HEK293 (cell line): ENCODE results near the gene TOR4A.

Experiments used
- CTCF ChIA-PET: fragments of 350-600 bp; formaldehyde crosslinking; extraction: SDS; loops from one replicate; lab custom pipeline; 2021; ENCODE audit warnings: antibody characterized with exemption; lab: Yijun Ruan, JAX
- POLR2A ChIA-PET: fragments of 300-600 bp; formaldehyde crosslinking; extraction: SDS; loops from one replicate; lab custom pipeline; 2020; ENCODE audit warnings: antibody characterized with exemption, inconsistent platforms; lab: Yijun Ruan, JAX
- H3K27ac ChIP-seq: fragments of 200-500 bp; sonication (Bioruptor generic); 2 replicates; pipeline ENCODE4 v1.5.1; 2014; ENCODE audit warnings: low read depth, low read length, control low read depth, inconsistent platforms; ENCODE audit errors: extremely low read depth
- H3K36me3 ChIP-seq, 2 experiments: fragments of 200-500 bp in 1 of 2; sonication (Bioruptor generic) in 1 of 2; 1 replicate in 1 of 2; 2 replicates in 1 of 2; pipeline ENCODE4 v1.5.1; 2014 to 2017; ENCODE audit warnings: inconsistent platforms in 2 of 2, low read length in 2 of 2; ENCODE audit not compliant: control insufficient read depth in 2 of 2, insufficient read depth in 1 of 2
- H3K4me1 ChIP-seq: fragments of 200-500 bp; sonication (Bioruptor generic); 2 replicates; pipeline ENCODE4 v1.5.1; 2014; ENCODE audit warnings: mild to moderate bottlenecking, low read length, inconsistent platforms; ENCODE audit not compliant: control insufficient read depth, insufficient read depth
- H3K4me3 ChIP-seq: 2 replicates; pipeline ENCODE4 v1.5.1; 2011; ENCODE audit warnings: low read depth, mild to moderate bottlenecking, control low read depth, low read length, moderate library complexity
- H3K9me3 ChIP-seq: fragments of 200-500 bp; sonication (Bioruptor generic); 2 replicates; pipeline ENCODE4 v1.5.1; 2014; ENCODE audit warnings: low read depth, low read length, inconsistent platforms; ENCODE audit not compliant: control insufficient read depth, insufficient read depth
- GLI4 ChIP-seq: fragments of 450-650 bp; formaldehyde crosslinking; IDR thresholded peaks from 2 replicates; pipeline ENCODE4 v1.5.1; 2016; ENCODE audit warnings: missing biosample characterization, missing genetic modification characterization
- GLIS2 ChIP-seq: fragments of 450-650 bp; formaldehyde crosslinking; IDR thresholded peaks from 2 replicates; pipeline ENCODE4 v1.5.1; 2016; ENCODE audit warnings: missing biosample characterization, missing genetic modification characterization
- PBX3 ChIP-seq: sonication (generic); formaldehyde crosslinking; IDR thresholded peaks from 2 replicates; pipeline ENCODE4 v1.8.1; 2022; ENCODE audit warnings: mild to moderate bottlenecking, moderate library complexity, missing genetic modification reagents
- PRDM4 ChIP-seq: fragments of 450-650 bp; formaldehyde crosslinking; IDR thresholded peaks from 2 replicates; pipeline ENCODE4 v1.5.1; 2017; ENCODE audit warnings: missing biosample characterization, missing genetic modification characterization
- SCRT2 ChIP-seq: fragments of 450-650 bp; formaldehyde crosslinking; IDR thresholded peaks from 2 replicates; pipeline ENCODE4 v1.5.1; 2016; ENCODE audit warnings: missing biosample characterization, missing genetic modification characterization
- SETDB1 ChIP-seq: IDR thresholded peaks from one replicate; pipeline ENCODE4 v1.6.1; 2017; ENCODE audit warnings: mild to moderate bottlenecking, low read length, moderate library complexity, mixed read lengths; ENCODE audit not compliant: insufficient read length
- ZBTB48 ChIP-seq: fragments of 450-650 bp; formaldehyde crosslinking; IDR thresholded peaks from 2 replicates; pipeline ENCODE4 v1.5.1; 2016; ENCODE audit warnings: missing biosample characterization, missing genetic modification characterization
- ZFP69B ChIP-seq: fragments of 450-650 bp; formaldehyde crosslinking; IDR thresholded peaks from 2 replicates; pipeline ENCODE4 v1.5.1; 2016; ENCODE audit warnings: missing biosample characterization, missing genetic modification characterization
- ZNF140 ChIP-seq: fragments of 450-650 bp; formaldehyde crosslinking; IDR thresholded peaks from 2 replicates; pipeline ENCODE4 v1.5.1; 2016; ENCODE audit warnings: missing biosample characterization, missing genetic modification characterization
- ZNF155 ChIP-seq: fragments of 450-650 bp; formaldehyde crosslinking; IDR thresholded peaks from 2 replicates; pipeline ENCODE4 v1.5.1; 2016; ENCODE audit warnings: missing biosample characterization, missing genetic modification characterization
- ZNF2 ChIP-seq: fragments of 450-650 bp; formaldehyde crosslinking; IDR thresholded peaks from 2 replicates; pipeline ENCODE4 v1.5.1; 2016; ENCODE audit warnings: missing biosample characterization, missing genetic modification characterization
- ZNF23 ChIP-seq: fragments of 450-650 bp; formaldehyde crosslinking; IDR thresholded peaks from 2 replicates; pipeline ENCODE4 v1.5.1; 2016; ENCODE audit warnings: missing biosample characterization, missing genetic modification characterization, borderline replicate concordance
- ZNF266 ChIP-seq: fragments of 450-650 bp; formaldehyde crosslinking; IDR thresholded peaks from 2 replicates; pipeline ENCODE4 v1.5.1; 2016; ENCODE audit warnings: missing biosample characterization, missing genetic modification characterization, low read depth
- ZNF513 ChIP-seq: fragments of 450-650 bp; IDR thresholded peaks from 2 replicates; pipeline ENCODE4 v1.5.1; 2018; ENCODE audit warnings: missing biosample characterization, missing genetic modification characterization
- ZNF514 ChIP-seq: fragments of 450-650 bp; formaldehyde crosslinking; IDR thresholded peaks from 2 replicates; pipeline ENCODE4 v1.5.1; 2016; ENCODE audit warnings: missing biosample characterization, missing genetic modification characterization
- ZNF530 ChIP-seq: fragments of 450-650 bp; formaldehyde crosslinking; IDR thresholded peaks from 2 replicates; pipeline ENCODE4 v1.5.1; 2016; ENCODE audit warnings: low read depth, missing biosample characterization, missing genetic modification characterization
- ZNF561 ChIP-seq: fragments of 450-650 bp; IDR thresholded peaks from 2 replicates; pipeline ENCODE4 v1.5.1; 2018; ENCODE audit warnings: missing biosample characterization, missing genetic modification characterization, borderline replicate concordance
- ZNF585B ChIP-seq: fragments of 450-650 bp; formaldehyde crosslinking; IDR thresholded peaks from 2 replicates; pipeline ENCODE4 v1.5.1; 2016; ENCODE audit warnings: missing biosample characterization, missing genetic modification characterization
- ZNF629 ChIP-seq: fragments of 450-650 bp; formaldehyde crosslinking; IDR thresholded peaks from 2 replicates; pipeline ENCODE4 v1.5.1; 2017; ENCODE audit warnings: missing biosample characterization, missing genetic modification characterization
- ZNF654 ChIP-seq: fragments of 450-650 bp; formaldehyde crosslinking; IDR thresholded peaks from 2 replicates; pipeline ENCODE4 v1.5.1; 2016; ENCODE audit warnings: low read depth, missing biosample characterization, missing genetic modification characterization
- ZNF837 ChIP-seq: fragments of 450-650 bp; formaldehyde crosslinking; IDR thresholded peaks from 2 replicates; pipeline ENCODE4 v1.5.1; 2016; ENCODE audit warnings: missing biosample characterization, missing genetic modification characterization
- ZNF843 ChIP-seq: fragments of 450-650 bp; formaldehyde crosslinking; IDR thresholded peaks from 2 replicates; pipeline ENCODE4 v1.5.1; 2016; ENCODE audit warnings: missing biosample characterization, missing genetic modification characterization

TOR4A gene

GRCh38 chr9:137294091-137294680 is 16.7 kb downstream of the TOR4A start (continued):
- no peak for TF ChIP-seq ZNF23 (tag by site-specific recombination)
- TF ChIP-seq ZNF266 (tag by site-specific recombination) = no peak
- TF ChIP-seq ZNF585B = no peak
- TF ChIP-seq ZNF2 = no peak
- TF ChIP-seq ZNF843 (tag by site-specific recombination) = no peak

GRCh38 chr9:137294681-137295237 is 17.2 kb downstream of the TOR4A start:
- no peak for TF ChIP-seq ZNF561 (tag by site-specific recombination)
- peak; percentile 65 for TF ChIP-seq SETDB1
- peak; percentile 21; the same call in 1 of the 2 replicates for TF ChIP-seq ZNF654 (tag by site-specific recombination)
- TF ChIP-seq, all 188 proteins: peak for 2
- no peaks in the 10 kb centered on the region for H3K9me3 ChIP-seq
- H3K4me1 ChIP-seq = peaks cover 6% of the 10 kb centered on the region
- H3K4me3 ChIP-seq = no peak overlapping the region
- ChIA-PET CTCF (interaction anchor here (0.6 to 1.4 kb wide), 9 partner anchors 12 to 312 kb away, joined by 3 to 5 read pairs (median 3); no protein-coding TSS in a partner anchor), POLR2A (interaction anchor here (1.5 kb wide), 1 partner anchor 10 kb away, joined by 3 read pairs; no protein-coding TSS in a partner anchor)
- H3K27ac ChIP-seq = no peak overlapping the region
- no peaks in the 10 kb centered on the region for H3K36me3 ChIP-seq

- Histone ChIP-seq H3K27ac (no peak overlapping the region; the same call in 1 of the 2 replicates), H3K9me3 (no peaks in the 10 kb centered on the region)
- POLR2A ChIA-PET = no interaction called here
- TF ChIP-seq SCRT2 (tag by site-specific recombination) = no peak
- TF ChIP-seq PBX3 (CRISPR knock-in tag) = no peak; the same call in 1 of the 2 replicates
- TF ChIP-seq, all 188 proteins: peak for 0
- peaks cover 10% of the 10 kb centered on the region for H3K4me1 ChIP-seq
- CTCF ChIA-PET = interaction anchor here (0.6 to 1.4 kb wide), 5 partner anchors 13 to 311 kb away, joined by 3 to 5 read pairs (median 4); no protein-coding TSS in a partner anchor
- peak overlapping the region; percentile 12; the same call in 1 of the 2 replicates for H3K4me3 ChIP-seq
- no peaks in the 10 kb centered on the region for H3K36me3 ChIP-seq
Observed at GRCh38 chr9:137295238-137295811, 17.8 kb downstream of the TOR4A start.

GRCh38 chr9:137295849-137296669 is 18.5 kb downstream of the TOR4A start:
- ChIA-PET POLR2A (interaction anchor here (1.1 kb wide), 1 partner anchor 127 kb away, joined by 5 read pairs; the partner anchor contains the start of genes EXD3 and NOXA1), CTCF (interaction anchor here (0.9 to 4.9 kb wide), 4 partner anchors 9 to 229 kb away, joined by 4 to 21 read pairs (median 5); partner anchors contain the start of genes EXD3 and NOXA1)
- Histone ChIP-seq H3K4me1 (peaks cover 10% of the 10 kb centered on the region), H3K9me3 (no peaks in the 10 kb centered on the region), H3K36me3 (no peaks in the 10 kb centered on the region), H3K4me3 (no peak overlapping the region), H3K27ac (no peak overlapping the region; the same call in 1 of the 2 replicates)
- no peak for TF ChIP-seq ZNF530 (tag by site-specific recombination)
- TF ChIP-seq ZBTB48 (tag by site-specific recombination) = 0 out of 2 replicates have a peak, but pooled peaks have one; percentile 41
- TF ChIP-seq ZNF513 = no peak
- 0 out of 2 replicates have a peak, but pooled peaks have one; percentile 18 for TF ChIP-seq GLIS2
- TF ChIP-seq PRDM4 (tag by site-specific recombination) = no peak
- no peak for TF ChIP-seq ZNF514 (tag by site-specific recombination)
- no peak for TF ChIP-seq ZNF23 (tag by site-specific recombination)
- no peak for TF ChIP-seq ZNF140 (tag by site-specific recombination)
- no peak for TF ChIP-seq ZFP69B
- TF ChIP-seq ZNF629 = no peak
- TF ChIP-seq ZNF155 (tag by site-specific recombination) = no peak
- peak; percentile 89; the same call in 1 of the 2 replicates for TF ChIP-seq GLI4 (tag by site-specific recombination)
- no peak for TF ChIP-seq ZNF837 (tag by site-specific recombination)
